H9 (cell line): Measurements from ENCODE around the gene SV2C. TPM values are rescaled to one million over a fixed set of nuclear protein-coding genes. Genes with fewer than 3 reads are reported as not detected.

Source experiments
- DNase-seq: peaks from one replicate; pipeline ENCODE4 v3.0.0-alpha.2; 2017
- H2AFZ ChIP-seq: one replicate; pipeline ENCODE4 v1.6.1; 2013; ENCODE audit warnings: mild to moderate bottlenecking, low read length, control low read depth, moderate library complexity
- H2AK5ac ChIP-seq: 2 replicates; pipeline ENCODE4 v1.6.1; 2013; ENCODE audit warnings: low read length, control low read depth, mixed read lengths; ENCODE audit not compliant: insufficient read length
- H2BK120ac ChIP-seq: one replicate; pipeline ENCODE4 v1.6.1; 2013; ENCODE audit warnings: low read depth, mild to moderate bottlenecking, low read length, control low read depth, inconsistent platforms; ENCODE audit not compliant: poor library complexity, severe bottlenecking
- H2BK12ac ChIP-seq: 2 replicates; pipeline ENCODE4 v1.6.1; 2013; ENCODE audit warnings: low read length, control low read depth, mixed read lengths, low read depth; ENCODE audit not compliant: insufficient read length
- H2BK15ac ChIP-seq: 2 replicates; pipeline ENCODE4 v1.6.1; 2013; ENCODE audit warnings: low read depth, low read length, control low read depth
- H2BK20ac ChIP-seq: one replicate; pipeline ENCODE4 v1.6.1; 2013; ENCODE audit warnings: low read depth, mild to moderate bottlenecking, low read length, control low read depth, inconsistent platforms; ENCODE audit not compliant: poor library complexity, severe bottlenecking
- H2BK5ac ChIP-seq: 2 replicates; pipeline ENCODE4 v1.6.1; 2013; ENCODE audit warnings: low read length, control low read depth, mixed read lengths; ENCODE audit not compliant: insufficient read length
- H3K14ac ChIP-seq: 2 replicates; pipeline ENCODE4 v1.6.1; 2013; ENCODE audit warnings: low read length, control low read depth; ENCODE audit not compliant: insufficient read depth
- H3K18ac ChIP-seq: 2 replicates; pipeline ENCODE4 v1.6.1; 2013; ENCODE audit warnings: low read depth, mild to moderate bottlenecking, mixed read lengths, low read length, control low read depth; ENCODE audit not compliant: insufficient read length
- H3K23ac ChIP-seq: 2 replicates; pipeline ENCODE4 v1.6.1; 2013; ENCODE audit warnings: low read length, control low read depth, mixed read lengths, low read depth; ENCODE audit not compliant: insufficient read length
- H3K23me2 ChIP-seq: 2 replicates; pipeline ENCODE4 v1.6.1; 2013; ENCODE audit warnings: low read depth, mild to moderate bottlenecking, mixed read lengths, low read length, control low read depth; ENCODE audit not compliant: insufficient read length, poor library complexity, severe bottlenecking
- H3K27ac ChIP-seq: 2 replicates; pipeline ENCODE4 v1.5.1; 2013; ENCODE audit warnings: low read length, control low read depth, mixed read lengths, low read depth; ENCODE audit not compliant: insufficient read length
- H3K27me3 ChIP-seq: 2 replicates; pipeline ENCODE4 v1.6.1; 2013; ENCODE audit warnings: low read length, control low read depth, inconsistent platforms; ENCODE audit not compliant: insufficient read depth
- H3K4ac ChIP-seq: 2 replicates; pipeline ENCODE4 v1.6.1; 2013; ENCODE audit warnings: low read depth, mild to moderate bottlenecking, control low read depth, inconsistent platforms, low read length, moderate library complexity
- H3K4me1 ChIP-seq: 2 replicates; pipeline ENCODE4 v1.6.1; 2013; ENCODE audit warnings: low read length, control low read depth, inconsistent platforms; ENCODE audit not compliant: insufficient read depth
- H3K4me2 ChIP-seq: 2 replicates; pipeline ENCODE4 v1.6.1; 2013; ENCODE audit warnings: low read length, control low read depth, mixed read lengths; ENCODE audit not compliant: insufficient read length, insufficient read depth
- H3K56ac ChIP-seq: 2 replicates; pipeline ENCODE4 v1.6.1; 2013; ENCODE audit warnings: low read depth, mild to moderate bottlenecking, mixed read lengths, low read length, control low read depth; ENCODE audit not compliant: insufficient read length
- H3K79me1 ChIP-seq: 2 replicates; pipeline ENCODE4 v1.6.1; 2013; ENCODE audit warnings: low read depth, mild to moderate bottlenecking, moderate library complexity, low read length, control low read depth, inconsistent platforms; ENCODE audit not compliant: insufficient read depth, poor library complexity, severe bottlenecking
- H3K79me2 ChIP-seq: 2 replicates; pipeline ENCODE4 v1.6.1; 2013; ENCODE audit warnings: low read length, control low read depth, inconsistent platforms; ENCODE audit not compliant: insufficient read depth
- H3K9ac ChIP-seq: 2 replicates; pipeline ENCODE4 v1.6.1; 2013; ENCODE audit warnings: low read length, control low read depth, mixed read lengths; ENCODE audit not compliant: insufficient read length; ENCODE audit errors: extremely low read depth
- H3K9me3 ChIP-seq: one replicate; pipeline ENCODE4 v1.6.1; 2013; ENCODE audit warnings: low read depth, low read length, inconsistent platforms; ENCODE audit not compliant: control insufficient read depth
- H3T11ph ChIP-seq: one replicate; pipeline ENCODE4 v1.6.1; 2013; ENCODE audit warnings: mild to moderate bottlenecking, low read length, control low read depth, inconsistent platforms
- H4K20me1 ChIP-seq: one replicate; pipeline ENCODE4 v1.6.1; 2013; ENCODE audit not compliant: control insufficient read depth, insufficient read length, insufficient read depth
- H4K5ac ChIP-seq: 2 replicates; pipeline ENCODE4 v1.6.1; 2013; ENCODE audit warnings: low read depth, mild to moderate bottlenecking, mixed read lengths, low read length, control low read depth; ENCODE audit not compliant: insufficient read length
- H4K8ac ChIP-seq: replicated peaks from 2 replicates; pipeline ENCODE4 v1.6.1; 2013; ENCODE audit warnings: low read length, control low read depth, mixed read lengths, low read depth; ENCODE audit not compliant: insufficient read length
- H4K91ac ChIP-seq: 2 replicates; pipeline ENCODE4 v1.6.1; 2013; ENCODE audit warnings: low read depth, mild to moderate bottlenecking, moderate library complexity, mixed read lengths, low read length, control low read depth; ENCODE audit not compliant: insufficient read length
- H3K27ac Mint-ChIP-seq, 3 experiments: 2 replicates in 2 of 3; 3 replicates in 1 of 3; pipeline ENCODE4 v1.8.0; 2020 to 2021; ENCODE audit warnings: mixed read lengths in 3 of 3, mild to moderate bottlenecking in 1 of 3, moderate library complexity in 1 of 3
- H3K27me3 Mint-ChIP-seq: 2 replicates; pipeline ENCODE4 v1.8.0; 2021; ENCODE audit warnings: low read depth, mild to moderate bottlenecking, moderate library complexity, mixed read lengths
- H3K36me3 Mint-ChIP-seq, 3 experiments: 2 replicates in 2 of 3; 3 replicates in 1 of 3; pipeline ENCODE4 v1.8.0; 2020 to 2021; ENCODE audit warnings: low read depth in 3 of 3, mixed read lengths in 3 of 3; ENCODE audit not compliant: insufficient read depth in 1 of 3
- H3K4me1 Mint-ChIP-seq, 2 experiments: 2 replicates each; pipeline ENCODE4 v1.8.0; 2020; ENCODE audit warnings: mixed read lengths in 2 of 2
- H3K4me3 Mint-ChIP-seq, 2 experiments: 2 replicates in 1 of 2; 3 replicates in 1 of 2; pipeline ENCODE4 v1.8.0; 2020 to 2021; ENCODE audit warnings: mild to moderate bottlenecking in 2 of 2, mixed read lengths in 2 of 2, moderate library complexity in 1 of 2
- H3K9me3 Mint-ChIP-seq, 2 experiments: 2 replicates in 1 of 2; 3 replicates in 1 of 2; pipeline ENCODE4 v1.8.0; 2020; ENCODE audit warnings: mild to moderate bottlenecking in 2 of 2, mixed read lengths in 2 of 2, moderate library complexity in 1 of 2
- WGBS: extraction: QIAGEN DNeasy Blood & Tissue Kit; methylation state at CpG from one replicate; pipeline ENCODE4 v1.1.7; 2013; ENCODE audit warnings: missing lambda C conversion rate, low lambda C conversion rate, mixed read lengths; ENCODE audit not compliant: insufficient read length; ENCODE audit errors: extremely low coverage; 5-methylcytosine and 5-hydroxymethylcytosine counted together
- total RNA-seq: library from RNA; stranded (reverse); gene quantifications from 2 replicates; pipeline ENCODE4 v1.2.1, GENCODE V29; 2021
- TF ChIP-seq, protein P1 (sequence below): fragments of 200-600 bp; sonication (generic); conservative IDR thresholded peaks from 3 replicates; pipeline ENCODE4 v1.8.0; 2021; ENCODE audit warnings: antibody characterized with exemption, mild to moderate bottlenecking

The SV2C gene
- total RNA-seq, 1 experiment from 2014 or later: 0.09 TPM

DNA sequence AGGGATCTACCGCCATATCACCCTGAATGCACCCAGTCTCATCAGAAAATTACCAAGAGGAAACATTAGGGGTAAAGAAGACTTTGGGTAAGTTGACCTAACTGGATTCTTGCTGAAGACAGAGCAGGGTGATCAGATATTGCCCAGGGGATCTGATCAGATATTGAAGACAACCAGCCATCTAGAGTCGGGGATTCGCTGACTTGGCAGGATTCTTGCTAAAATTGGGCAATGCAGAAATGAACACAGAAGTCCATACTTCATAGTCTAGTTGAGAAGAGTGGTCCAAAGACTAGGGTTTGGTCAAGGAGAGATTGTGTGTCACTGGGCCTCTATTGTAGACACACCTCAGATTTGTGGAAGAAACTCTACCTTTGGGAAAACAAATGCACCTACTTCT is 107.2 kb downstream of the SV2C start:
- no peaks in the 10 kb centered on the region for H3K79me2 ChIP-seq
- H4K8ac ChIP-seq: no peak overlapping the region
- H3K27ac Mint-ChIP-seq: peak overlapping the region in 1 of 3 experiments; percentile 63; a peak in 1 of 7 replicates
- peaks cover 7% of the 10 kb centered on the region; the same call in 1 of the 2 replicates for H3K4me1 ChIP-seq
- peaks cover 7 to 14% of the 10 kb centered on the region in 2 experiments for H3K9me3 Mint-ChIP-seq
- TF ChIP-seq, protein P1, sequence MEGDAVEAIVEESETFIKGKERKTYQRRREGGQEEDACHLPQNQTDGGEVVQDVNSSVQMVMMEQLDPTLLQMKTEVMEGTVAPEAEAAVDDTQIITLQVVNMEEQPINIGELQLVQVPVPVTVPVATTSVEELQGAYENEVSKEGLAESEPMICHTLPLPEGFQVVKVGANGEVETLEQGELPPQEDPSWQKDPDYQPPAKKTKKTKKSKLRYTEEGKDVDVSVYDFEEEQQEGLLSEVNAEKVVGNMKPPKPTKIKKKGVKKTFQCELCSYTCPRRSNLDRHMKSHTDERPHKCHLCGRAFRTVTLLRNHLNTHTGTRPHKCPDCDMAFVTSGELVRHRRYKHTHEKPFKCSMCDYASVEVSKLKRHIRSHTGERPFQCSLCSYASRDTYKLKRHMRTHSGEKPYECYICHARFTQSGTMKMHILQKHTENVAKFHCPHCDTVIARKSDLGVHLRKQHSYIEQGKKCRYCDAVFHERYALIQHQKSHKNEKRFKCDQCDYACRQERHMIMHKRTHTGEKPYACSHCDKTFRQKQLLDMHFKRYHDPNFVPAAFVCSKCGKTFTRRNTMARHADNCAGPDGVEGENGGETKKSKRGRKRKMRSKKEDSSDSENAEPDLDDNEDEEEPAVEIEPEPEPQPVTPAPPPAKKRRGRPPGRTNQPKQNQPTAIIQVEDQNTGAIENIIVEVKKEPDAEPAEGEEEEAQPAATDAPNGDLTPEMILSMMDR: no peak
- no peak overlapping the region for H4K91ac ChIP-seq
- no peak overlapping the region for H3K4me2 ChIP-seq
- H3K14ac ChIP-seq: no peak overlapping the region
- H3K79me1 ChIP-seq: no peaks in the 10 kb centered on the region
- no peak overlapping the region for H3K4me3 Mint-ChIP-seq
- H3K27me3 Mint-ChIP-seq: no peaks in the 10 kb centered on the region; the same call in 1 of the 2 replicates
- H2BK5ac ChIP-seq: no peak overlapping the region
- no peak overlapping the region for H2BK120ac ChIP-seq
- no peaks in the 10 kb centered on the region for H3K27me3 ChIP-seq
- no peak overlapping the region for H2BK12ac ChIP-seq
- no peak overlapping the region for H2BK20ac ChIP-seq
- H3K23me2 ChIP-seq: no peaks in the 10 kb centered on the region
- no peaks in the 10 kb centered on the region for H3K9me3 ChIP-seq
- no peak overlapping the region for H2AFZ ChIP-seq
- H4K5ac ChIP-seq: no peak overlapping the region
- no peak overlapping the region for H3K27ac ChIP-seq
- no peak overlapping the region for H3K18ac ChIP-seq
- H3K9ac ChIP-seq: no peak overlapping the region
- H3K56ac ChIP-seq: no peak overlapping the region
- no peak for DNase-seq
- WGBS: no CpG with 5 or more reads among the region's 3 CpGs
- peaks cover 5 to 11% (median 7%) of the 10 kb centered on the region in 3 experiments for H3K36me3 Mint-ChIP-seq
- H3K23ac ChIP-seq: no peak overlapping the region
- H2BK15ac ChIP-seq: no peak overlapping the region
- H3K4me1 Mint-ChIP-seq: peaks cover 17 to 20% of the 10 kb centered on the region in 2 experiments
- no peaks in the 10 kb centered on the region for H4K20me1 ChIP-seq
- H3T11ph ChIP-seq: no peak overlapping the region
- no peak overlapping the region for H2AK5ac ChIP-seq
- H3K4ac ChIP-seq: no peak overlapping the region
